ENCODE data around the gene ERCC4.

ERCC4 gene

DNA sequence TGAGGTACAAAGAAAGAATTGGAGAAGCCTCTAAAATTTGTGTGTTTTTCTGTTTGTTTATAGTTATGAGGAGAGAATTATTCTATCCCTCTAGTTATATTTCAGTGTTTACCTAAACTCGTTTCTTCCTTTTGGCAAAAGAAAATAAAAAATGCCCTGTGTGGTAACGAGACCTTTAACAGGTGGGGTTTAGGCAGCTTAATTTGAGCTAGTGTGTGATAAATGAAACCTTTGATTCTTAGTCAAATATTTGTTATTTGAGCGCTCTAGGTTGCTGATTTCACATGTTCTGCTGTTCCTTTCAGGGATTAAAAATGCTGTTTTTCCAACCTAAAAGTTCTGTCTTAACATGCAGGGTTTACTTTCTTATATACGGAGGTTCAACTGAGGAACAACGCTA, 17.5 kb downstream of the ERCC4 start:
- Histone ChIP-seq H3K4me2 (no peak overlapping the region), H3K27ac (no peak overlapping the region), H3K4me1 (ENCODE audit: low read depth, poor library complexity, severe bottlenecking) (no peaks in the 10 kb centered on the region), H2AFZ (ENCODE audit: low read depth) (no peak overlapping the region), H3K9ac (no peak overlapping the region), H4K20me1 (ENCODE audit: insufficient read depth) (no peaks in the 10 kb centered on the region), H3K4me3 (IDR thresholded peaks at IDR 0.05; ENCODE audit: insufficient read depth, low read depth, low read length) (no peak overlapping the region), H3K79me2 (ENCODE audit: insufficient read depth, low read depth) (no peaks in the 10 kb centered on the region), H3K27me3 (ENCODE audit: insufficient read depth, low read depth) (no peaks in the 10 kb centered on the region), H3K36me3 (ENCODE audit: insufficient read depth) (no peaks in the 10 kb centered on the region)
- TF ChIP-seq, protein P1, sequence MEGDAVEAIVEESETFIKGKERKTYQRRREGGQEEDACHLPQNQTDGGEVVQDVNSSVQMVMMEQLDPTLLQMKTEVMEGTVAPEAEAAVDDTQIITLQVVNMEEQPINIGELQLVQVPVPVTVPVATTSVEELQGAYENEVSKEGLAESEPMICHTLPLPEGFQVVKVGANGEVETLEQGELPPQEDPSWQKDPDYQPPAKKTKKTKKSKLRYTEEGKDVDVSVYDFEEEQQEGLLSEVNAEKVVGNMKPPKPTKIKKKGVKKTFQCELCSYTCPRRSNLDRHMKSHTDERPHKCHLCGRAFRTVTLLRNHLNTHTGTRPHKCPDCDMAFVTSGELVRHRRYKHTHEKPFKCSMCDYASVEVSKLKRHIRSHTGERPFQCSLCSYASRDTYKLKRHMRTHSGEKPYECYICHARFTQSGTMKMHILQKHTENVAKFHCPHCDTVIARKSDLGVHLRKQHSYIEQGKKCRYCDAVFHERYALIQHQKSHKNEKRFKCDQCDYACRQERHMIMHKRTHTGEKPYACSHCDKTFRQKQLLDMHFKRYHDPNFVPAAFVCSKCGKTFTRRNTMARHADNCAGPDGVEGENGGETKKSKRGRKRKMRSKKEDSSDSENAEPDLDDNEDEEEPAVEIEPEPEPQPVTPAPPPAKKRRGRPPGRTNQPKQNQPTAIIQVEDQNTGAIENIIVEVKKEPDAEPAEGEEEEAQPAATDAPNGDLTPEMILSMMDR (conservative IDR thresholded peaks at IDR 0.05; ENCODE audit: low read depth, low read length) = no peak

DNA sequence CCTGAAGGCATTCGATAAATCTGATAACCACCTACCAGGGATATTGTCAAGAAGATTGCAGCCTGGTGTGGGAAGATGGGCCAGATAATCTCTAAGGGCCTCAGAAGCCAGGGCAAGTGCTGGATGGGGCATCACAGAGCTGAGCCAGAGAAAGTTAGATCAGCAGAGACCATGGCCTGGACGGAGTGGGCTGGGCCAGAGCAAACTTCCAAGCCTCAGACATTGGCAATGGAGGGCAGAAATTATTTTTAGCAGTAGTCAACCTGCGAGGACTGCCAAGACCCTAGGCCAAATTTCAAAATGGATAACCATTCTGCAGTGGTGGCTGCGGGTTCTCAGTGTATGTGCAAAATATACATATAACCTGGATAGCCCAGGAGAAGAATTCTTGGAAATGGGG, 18.5 kb downstream of the ERCC4 start:
- Histone ChIP-seq H3K79me2 (ENCODE audit: insufficient read depth, low read depth) (no peaks in the 10 kb centered on the region), H3K36me3 (ENCODE audit: insufficient read depth) (no peaks in the 10 kb centered on the region), H3K4me1 (ENCODE audit: low read depth, poor library complexity, severe bottlenecking) (no peaks in the 10 kb centered on the region), H2AFZ (ENCODE audit: low read depth) (no peak overlapping the region), H3K27me3 (ENCODE audit: insufficient read depth, low read depth) (no peaks in the 10 kb centered on the region), H3K4me3 (IDR thresholded peaks at IDR 0.05; ENCODE audit: insufficient read depth, low read depth, low read length) (no peak overlapping the region), H4K20me1 (ENCODE audit: insufficient read depth) (no peaks in the 10 kb centered on the region), H3K9ac (no peak overlapping the region), H3K27ac (no peak overlapping the region), H3K4me2 (no peak overlapping the region)
- TF ChIP-seq, protein P1 (conservative IDR thresholded peaks at IDR 0.05; ENCODE audit: low read depth, low read length) = no peak

DNA sequence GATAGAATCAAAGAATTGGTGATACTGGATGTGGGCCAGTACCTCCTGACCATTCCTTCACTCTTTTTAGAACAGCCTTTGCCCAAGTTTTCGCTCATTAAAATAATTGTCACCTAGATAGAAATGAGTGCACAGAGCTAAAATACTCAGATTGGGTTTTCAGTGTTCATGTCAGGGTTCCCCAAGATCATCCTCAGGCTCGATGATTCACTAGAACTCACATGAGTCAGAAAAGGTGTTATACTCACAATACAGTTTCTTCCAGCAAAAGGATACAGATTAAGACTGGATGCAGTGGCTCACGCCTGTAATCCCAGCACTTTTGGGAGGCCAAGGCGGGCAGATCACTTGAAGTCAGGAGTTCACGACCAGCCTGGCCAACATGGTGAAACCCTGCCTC, 19.9 kb downstream of the ERCC4 start:
- Histone ChIP-seq H3K4me1 (ENCODE audit: low read depth, poor library complexity, severe bottlenecking) (no peaks in the 10 kb centered on the region), H3K27me3 (ENCODE audit: insufficient read depth, low read depth) (no peaks in the 10 kb centered on the region), H3K36me3 (ENCODE audit: insufficient read depth) (no peaks in the 10 kb centered on the region), H3K9ac (no peak overlapping the region), H3K4me2 (no peak overlapping the region), H2AFZ (ENCODE audit: low read depth) (no peak overlapping the region), H4K20me1 (ENCODE audit: insufficient read depth) (no peaks in the 10 kb centered on the region), H3K4me3 (IDR thresholded peaks at IDR 0.05; ENCODE audit: insufficient read depth, low read depth, low read length) (no peak overlapping the region), H3K79me2 (ENCODE audit: insufficient read depth, low read depth) (no peaks in the 10 kb centered on the region), H3K27ac (no peak overlapping the region)
- TF ChIP-seq, protein P1 (conservative IDR thresholded peaks at IDR 0.05; ENCODE audit: low read depth, low read length) = no peak

DNA sequence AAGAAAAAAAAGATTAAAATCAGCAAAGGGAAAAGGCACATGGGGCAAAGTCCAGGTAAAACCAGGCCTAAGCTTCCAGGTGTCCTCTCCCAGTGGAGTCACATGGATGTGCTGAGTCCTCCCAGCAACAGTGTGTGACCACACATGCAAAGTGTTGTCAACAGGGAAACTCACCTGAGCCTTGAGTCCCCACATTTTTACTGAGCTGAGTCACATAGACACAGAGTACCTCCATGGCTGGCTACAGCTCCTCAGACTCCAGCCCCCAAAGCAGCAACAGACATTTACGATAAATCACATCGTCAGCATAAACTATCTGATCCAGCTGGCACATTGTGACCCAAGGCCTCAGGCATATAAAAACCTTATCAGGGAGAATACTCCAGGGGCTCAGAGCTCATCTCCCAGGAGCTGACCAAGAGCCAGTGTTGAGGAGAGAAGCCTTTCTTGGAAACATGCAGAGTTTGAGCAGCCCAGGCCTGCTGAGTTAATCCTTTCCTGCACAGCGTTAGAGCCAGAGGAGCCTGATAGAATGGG, 20.5 kb downstream of the ERCC4 start:
- Histone ChIP-seq H3K4me1 (ENCODE audit: low read depth, poor library complexity, severe bottlenecking) (no peaks in the 10 kb centered on the region), H3K36me3 (ENCODE audit: insufficient read depth) (no peaks in the 10 kb centered on the region)
- TF ChIP-seq, protein P1 (conservative IDR thresholded peaks at IDR 0.05; ENCODE audit: low read depth, low read length) = no peak

More for the DNA sequence above, 20.5 kb downstream of the ERCC4 start:
- H3K27ac ChIP-seq = no peak overlapping the region
- H3K27me3 ChIP-seq (ENCODE audit: insufficient read depth, low read depth) = no peaks in the 10 kb centered on the region
- no peaks in the 10 kb centered on the region for H4K20me1 ChIP-seq (ENCODE audit: insufficient read depth)
- H2AFZ ChIP-seq (ENCODE audit: low read depth) = no peak overlapping the region
- no peaks in the 10 kb centered on the region for H3K79me2 ChIP-seq (ENCODE audit: insufficient read depth, low read depth)
- H3K4me2 ChIP-seq = no peak overlapping the region
- no peak overlapping the region for H3K9ac ChIP-seq
- H3K4me3 ChIP-seq (IDR thresholded peaks at IDR 0.05; ENCODE audit: insufficient read depth, low read depth, low read length) = no peak overlapping the region
